ENCODE data around the gene SIRT3.

Gene SIRT3

GRCh38 chr11:235997-236773 is at the start of gene SIRT3:
Gene SIRT3, minus strand, starts transcription at chr11:236342. Its CDS starts 14 bp downstream, at chr11:236328.
- H3K4me3 ChIP-seq (ENCODE audit: low read length) = peak within 1 kb of the TSS; percentile 98
- peak; percentile 89 for DNase-seq (ENCODE audit: low read depth)
- peak; percentile 8 for TF ChIP-seq CTCF (IDR thresholded peaks at IDR 0.05; ENCODE audit: insufficient read depth, low read depth, low read length, missing control alignments)

GRCh38 chr11:285894-286220 is 49.7 kb upstream of the SIRT3 start:
- DNase-seq (ENCODE audit: low read depth) = no peak
- H3K4me3 ChIP-seq (ENCODE audit: low read length) = no peak overlapping the region
- TF ChIP-seq CTCF (IDR thresholded peaks at IDR 0.05; ENCODE audit: insufficient read depth, low read depth, low read length, missing control alignments) = no peak

GRCh38 chr11:285021-285893 is 49.1 kb upstream of the SIRT3 start:
- no peak for TF ChIP-seq CTCF (IDR thresholded peaks at IDR 0.05; ENCODE audit: insufficient read depth, low read depth, low read length, missing control alignments)
- H3K4me3 ChIP-seq (ENCODE audit: low read length) = no peak overlapping the region
- no peak for DNase-seq (ENCODE audit: low read depth)

GRCh38 chr11:284105-285020 is 48.2 kb upstream of the SIRT3 start:
- TF ChIP-seq CTCF (IDR thresholded peaks at IDR 0.05; ENCODE audit: insufficient read depth, low read depth, low read length, missing control alignments) = no peak
- no peak for DNase-seq (ENCODE audit: low read depth)
- no peak overlapping the region for H3K4me3 ChIP-seq (ENCODE audit: low read length)

- no peak overlapping the region for H3K4me3 ChIP-seq (ENCODE audit: low read length)
- DNase-seq (ENCODE audit: low read depth) = peak; percentile 51
- TF ChIP-seq CTCF (IDR thresholded peaks at IDR 0.05; ENCODE audit: insufficient read depth, low read depth, low read length, missing control alignments) = no peak
Observed at GRCh38 chr11:283405-284104, 47.4 kb upstream of the SIRT3 start.
